ENCODE results near the gene CLDN5.

Gene CLDN5

GRCh38 chr22:19501897-19502447, 22.2 kb downstream of the CLDN5 start:
- no peak overlapping the region for H3K4me3 ChIP-seq (ENCODE audit: low read length in 2 of 2)
- no peak overlapping the region for H2AFZ ChIP-seq (ENCODE audit: low read length)
- no peak overlapping the region for H3K4me2 ChIP-seq (ENCODE audit: insufficient read depth, low read length, poor library complexity, severe bottlenecking)
- no peak overlapping the region for H3K18ac ChIP-seq (ENCODE audit: low read length)
- H4K8ac ChIP-seq (ENCODE audit: low read depth, low read length), result no peak overlapping the region
- no peak overlapping the region for H2AK5ac ChIP-seq (ENCODE audit: low read depth, low read length)
- no peak overlapping the region for H2BK15ac ChIP-seq (ENCODE audit: low read length)
- H3K23ac ChIP-seq (ENCODE audit: low read depth, low read length, poor library complexity), result no peak overlapping the region
- no peak for DNase-seq (ENCODE audit: low spot score)
- H2BK5ac ChIP-seq (ENCODE audit: low read length), result no peak overlapping the region
- no peak overlapping the region for H3K27ac ChIP-seq (replicated peaks; ENCODE audit: low read length)
- H3K4me1 ChIP-seq (ENCODE audit: control insufficient read depth in 2 of 2, insufficient read depth in 1 of 2, low read depth in 1 of 2, low read length in 2 of 2), result no peaks in the 10 kb centered on the region
- no CpG with 5 or more reads among the region's 3 CpGs for whole genome bisulfite sequencing, 2 donors (ENCODE audit: extremely low coverage in 2 of 2, insufficient read length in 2 of 2, insufficient replicate concordance in 1 of 2)
- H3K9ac ChIP-seq (ENCODE audit: low read depth, low read length, poor library complexity), result no peak overlapping the region
- H3K27me3 ChIP-seq (ENCODE audit: control insufficient read depth in 3 of 3, insufficient read depth in 3 of 3, low read depth in 1 of 3, low read length in 3 of 3), result no peaks in the 10 kb centered on the region
- H3K14ac ChIP-seq (ENCODE audit: low read length), result no peak overlapping the region
- H3K36me3 ChIP-seq (replicated peaks in 1 of 2; ENCODE audit: control insufficient read depth in 2 of 2, insufficient read depth in 2 of 2, low read length in 2 of 2), result peaks cover 29 to 87% of the 10 kb centered on the region in 2 donors
- no peak overlapping the region for H3K4ac ChIP-seq (ENCODE audit: low read length)
- no peak overlapping the region for H2BK120ac ChIP-seq (ENCODE audit: low read depth, low read length)
- H2BK12ac ChIP-seq (ENCODE audit: low read length), result no peak overlapping the region
- no peaks in the 10 kb centered on the region for H3K9me3 ChIP-seq (replicated peaks in 1 of 2; ENCODE audit: control insufficient read depth in 2 of 2, insufficient read depth in 1 of 2, low read depth in 1 of 2, low read length in 2 of 2)
- no peak overlapping the region for H4K91ac ChIP-seq (ENCODE audit: low read depth, low read length, poor library complexity)
- peaks cover 6% of the 10 kb centered on the region for H3K79me1 ChIP-seq (ENCODE audit: low read depth, low read length)

GRCh38 chr22:19499880-19500242, 24.3 kb downstream of the CLDN5 start:
- no peak overlapping the region for H3K14ac ChIP-seq (ENCODE audit: low read length)
- H2AK5ac ChIP-seq (ENCODE audit: low read depth, low read length), result no peak overlapping the region
- no CpG with 5 or more reads among the region's 4 CpGs for WGBS, 2 donors (ENCODE audit: extremely low coverage in 2 of 2, insufficient read length in 2 of 2, insufficient replicate concordance in 1 of 2)
- H3K79me1 ChIP-seq (ENCODE audit: low read depth, low read length), result peaks cover 1% of the 10 kb centered on the region
- no peaks in the 10 kb centered on the region for H3K9me3 ChIP-seq (replicated peaks in 1 of 2; ENCODE audit: control insufficient read depth in 2 of 2, insufficient read depth in 1 of 2, low read depth in 1 of 2, low read length in 2 of 2)
- H3K4ac ChIP-seq (ENCODE audit: low read length), result no peak overlapping the region
- H3K27ac ChIP-seq (replicated peaks; ENCODE audit: low read length), result no peak overlapping the region
- H3K36me3 ChIP-seq (replicated peaks in 1 of 2; ENCODE audit: control insufficient read depth in 2 of 2, insufficient read depth in 2 of 2, low read length in 2 of 2), result peaks cover 14 to 88% of the 10 kb centered on the region in 2 donors
- no peak overlapping the region for H3K9ac ChIP-seq (ENCODE audit: low read depth, low read length, poor library complexity)
- H4K8ac ChIP-seq (ENCODE audit: low read depth, low read length), result no peak overlapping the region
- no peak overlapping the region for H3K4me2 ChIP-seq (ENCODE audit: insufficient read depth, low read length, poor library complexity, severe bottlenecking)
- H3K27me3 ChIP-seq (ENCODE audit: control insufficient read depth in 3 of 3, insufficient read depth in 3 of 3, low read depth in 1 of 3, low read length in 3 of 3), result no peaks in the 10 kb centered on the region
- no peak overlapping the region for H2BK15ac ChIP-seq (ENCODE audit: low read length)
- H4K91ac ChIP-seq (ENCODE audit: low read depth, low read length, poor library complexity), result no peak overlapping the region
- H3K23ac ChIP-seq (ENCODE audit: low read depth, low read length, poor library complexity), result no peak overlapping the region
- H3K4me3 ChIP-seq (ENCODE audit: low read length in 2 of 2), result no peak overlapping the region
- no peak overlapping the region for H2BK120ac ChIP-seq (ENCODE audit: low read depth, low read length)
- no peak overlapping the region for H3K18ac ChIP-seq (ENCODE audit: low read length)
- DNase-seq (ENCODE audit: low spot score), result no peak
- H3K4me1 ChIP-seq (ENCODE audit: control insufficient read depth in 2 of 2, insufficient read depth in 1 of 2, low read depth in 1 of 2, low read length in 2 of 2), result no peaks in the 10 kb centered on the region
- H2BK12ac ChIP-seq (ENCODE audit: low read length), result no peak overlapping the region
- no peak overlapping the region for H2BK5ac ChIP-seq (ENCODE audit: low read length)
- H2AFZ ChIP-seq (ENCODE audit: low read length), result no peak overlapping the region

- Histone ChIP-seq H3K4ac (ENCODE audit: low read length) (no peak overlapping the region), H2AFZ (ENCODE audit: low read length) (no peak overlapping the region), H3K36me3 (replicated peaks in 1 of 2; ENCODE audit: control insufficient read depth in 2 of 2, insufficient read depth in 2 of 2, low read length in 2 of 2) (peaks cover 16 to 90% of the 10 kb centered on the region in 2 donors), H3K79me1 (ENCODE audit: low read depth, low read length) (peaks cover 1% of the 10 kb centered on the region), H4K8ac (ENCODE audit: low read depth, low read length) (no peak overlapping the region), H3K14ac (ENCODE audit: low read length) (no peak overlapping the region), H3K23ac (ENCODE audit: low read depth, low read length, poor library complexity) (peak overlapping the region; percentile 13), H4K91ac (ENCODE audit: low read depth, low read length, poor library complexity) (no peak overlapping the region), H3K4me3 (ENCODE audit: low read length in 2 of 2) (no peak overlapping the region), H2AK5ac (ENCODE audit: low read depth, low read length) (no peak overlapping the region), H3K27ac (replicated peaks; ENCODE audit: low read length) (no peak overlapping the region), H3K9ac (ENCODE audit: low read depth, low read length, poor library complexity) (no peak overlapping the region), H2BK120ac (ENCODE audit: low read depth, low read length) (no peak overlapping the region), H3K27me3 (ENCODE audit: control insufficient read depth in 3 of 3, insufficient read depth in 3 of 3, low read depth in 1 of 3, low read length in 3 of 3) (no peaks in the 10 kb centered on the region), H2BK5ac (ENCODE audit: low read length) (no peak overlapping the region), H3K18ac (ENCODE audit: low read length) (no peak overlapping the region), H3K4me2 (ENCODE audit: insufficient read depth, low read length, poor library complexity, severe bottlenecking) (no peak overlapping the region), H2BK12ac (ENCODE audit: low read length) (no peak overlapping the region), H3K4me1 (ENCODE audit: control insufficient read depth in 2 of 2, insufficient read depth in 1 of 2, low read depth in 1 of 2, low read length in 2 of 2) (no peaks in the 10 kb centered on the region), H2BK15ac (ENCODE audit: low read length) (no peak overlapping the region), H3K9me3 (replicated peaks in 1 of 2; ENCODE audit: control insufficient read depth in 2 of 2, insufficient read depth in 1 of 2, low read depth in 1 of 2, low read length in 2 of 2) (no peaks in the 10 kb centered on the region)
- DNase-seq (ENCODE audit: low spot score), result no peak
- no CpG with 5 or more reads among the region's 7 CpGs for WGBS, 2 donors (ENCODE audit: extremely low coverage in 2 of 2, insufficient read length in 2 of 2, insufficient replicate concordance in 1 of 2)
Observed at GRCh38 chr22:19499236-19499879, 24.9 kb downstream of the CLDN5 start.

GRCh38 chr22:19498866-19499190, 25.4 kb downstream of the CLDN5 start:
- H4K91ac ChIP-seq (ENCODE audit: low read depth, low read length, poor library complexity), result no peak overlapping the region
- peaks cover 19 to 91% of the 10 kb centered on the region in 2 donors for H3K36me3 ChIP-seq (replicated peaks in 1 of 2; ENCODE audit: control insufficient read depth in 2 of 2, insufficient read depth in 2 of 2, low read length in 2 of 2)
- H2AFZ ChIP-seq (ENCODE audit: low read length), result no peak overlapping the region
- no peak overlapping the region for H3K4me3 ChIP-seq (ENCODE audit: low read length in 2 of 2)
- H4K8ac ChIP-seq (ENCODE audit: low read depth, low read length), result no peak overlapping the region
- no peak overlapping the region for H3K4ac ChIP-seq (ENCODE audit: low read length)
- H3K27ac ChIP-seq (replicated peaks; ENCODE audit: low read length), result no peak overlapping the region
- no peak overlapping the region for H3K4me2 ChIP-seq (ENCODE audit: insufficient read depth, low read length, poor library complexity, severe bottlenecking)
- DNase-seq (ENCODE audit: low spot score), result no peak
- no peak overlapping the region for H3K14ac ChIP-seq (ENCODE audit: low read length)
- H3K79me1 ChIP-seq (ENCODE audit: low read depth, low read length), result peaks cover 1% of the 10 kb centered on the region
- no peak overlapping the region for H2BK12ac ChIP-seq (ENCODE audit: low read length)
- H3K9me3 ChIP-seq (replicated peaks in 1 of 2; ENCODE audit: control insufficient read depth in 2 of 2, insufficient read depth in 1 of 2, low read depth in 1 of 2, low read length in 2 of 2), result no peaks in the 10 kb centered on the region
- no peak overlapping the region for H3K18ac ChIP-seq (ENCODE audit: low read length)
- H2AK5ac ChIP-seq (ENCODE audit: low read depth, low read length), result no peak overlapping the region
- no peak overlapping the region for H2BK120ac ChIP-seq (ENCODE audit: low read depth, low read length)
- no peaks in the 10 kb centered on the region for H3K4me1 ChIP-seq (ENCODE audit: control insufficient read depth in 2 of 2, insufficient read depth in 1 of 2, low read depth in 1 of 2, low read length in 2 of 2)
- no peak overlapping the region for H2BK5ac ChIP-seq (ENCODE audit: low read length)
- no CpG with 5 or more reads among the region's 3 CpGs for WGBS, 2 donors (ENCODE audit: extremely low coverage in 2 of 2, insufficient read length in 2 of 2, insufficient replicate concordance in 1 of 2)
- H3K9ac ChIP-seq (ENCODE audit: low read depth, low read length, poor library complexity), result no peak overlapping the region
- no peak overlapping the region for H3K23ac ChIP-seq (ENCODE audit: low read depth, low read length, poor library complexity)
- no peaks in the 10 kb centered on the region for H3K27me3 ChIP-seq (ENCODE audit: control insufficient read depth in 3 of 3, insufficient read depth in 3 of 3, low read depth in 1 of 3, low read length in 3 of 3)
- H2BK15ac ChIP-seq (ENCODE audit: low read length), result no peak overlapping the region
